Cardiac muscle cell (in vitro differentiated cells and primary cell): ENCODE measurements around the gene NEURL2. TPM values are rescaled to one million over a fixed set of nuclear protein-coding genes. Genes with fewer than 3 reads are reported as not detected.

Source experiments
- DNase-seq, 2 donors: peaks; one replicate each; pipeline versions ENCODE4 v3.0.0 to v3.0.0-alpha.2; 2010 to 2017; ENCODE audit warnings: low read depth in 1 of 2, low spot score in 1 of 2
- H3K27ac ChIP-seq: fragments of 200-600 bp; sonication (generic); 2 replicates; pipeline ENCODE4 v1.5.1; 2016
- H3K27me3 ChIP-seq: fragments of 200-600 bp; sonication (generic); 2 replicates; pipeline ENCODE4 v1.6.0; 2016; ENCODE audit warnings: control low read depth
- H3K36me3 ChIP-seq: fragments of 200-600 bp; sonication (generic); 2 replicates; pipeline ENCODE4 v1.5.1; 2016; ENCODE audit warnings: control low read depth
- H3K4me1 ChIP-seq: fragments of 200-600 bp; sonication (generic); 2 replicates; pipeline ENCODE4 v1.8.1; 2017; ENCODE audit warnings: low read depth, mild to moderate bottlenecking, mixed run types
- H3K4me3 ChIP-seq: fragments of 200-600 bp; sonication (generic); 2 replicates; pipeline ENCODE4 v1.5.1; 2016; ENCODE audit warnings: mild to moderate bottlenecking
- H3K9me3 ChIP-seq: fragments of 200-600 bp; sonication (generic); 2 replicates; pipeline ENCODE4 v1.5.1; 2017; ENCODE audit warnings: low read depth, mild to moderate bottlenecking, control low read depth
- polyA plus RNA-seq: library from polyadenylated mRNA; unstranded; fragments of >200 nt; fragmentation: Nextera tagmentation; extraction: Ambion mirVana; gene quantifications from 2 replicates; pipeline ENCODE4 v1.2.1, GENCODE V29; 2016
- total RNA-seq: library from RNA; depleted of rRNA; stranded (reverse); fragments of >200 nt; gene quantifications from 2 replicates; pipeline ENCODE4 v1.2.3, GENCODE V29; 2016
- TF ChIP-seq, protein P1 (sequence below): IDR thresholded peaks from 2 replicates; pipeline ENCODE4 v1.5.1; 2012; ENCODE audit warnings: low read depth, mild to moderate bottlenecking, low read length

Gene NEURL2
- total and polyA plus RNA-seq, 2 experiments from 2014 or later = 64.5 to 81.3 TPM

DNA sequence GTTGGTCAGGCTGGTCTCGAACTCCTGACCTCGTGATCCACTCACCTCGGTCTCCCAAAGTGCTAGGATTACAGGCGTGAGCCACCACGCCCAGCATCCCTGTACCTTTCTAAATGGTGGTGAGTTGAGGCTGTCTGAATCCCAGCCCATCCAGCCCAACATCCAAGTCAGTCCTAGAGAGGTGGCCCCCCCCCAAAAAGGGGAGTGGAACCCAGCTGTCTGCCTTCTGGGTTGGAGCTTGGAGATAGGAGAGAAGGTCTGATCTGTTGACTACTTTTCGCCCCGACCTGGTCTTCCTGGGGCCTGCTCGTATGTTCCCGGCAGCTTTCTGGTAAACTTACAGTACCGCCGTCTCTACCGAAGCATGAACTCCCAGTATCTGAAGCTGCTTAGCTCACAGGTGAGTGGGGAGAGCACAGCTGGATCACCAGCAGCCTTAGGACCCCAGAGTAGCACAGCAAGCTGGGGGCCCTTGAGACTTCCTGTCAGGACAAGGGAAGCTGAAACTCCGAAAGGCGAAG is 5.7 kb upstream of the NEURL2 start:
- Histone ChIP-seq H3K4me3 (no peak overlapping the region), H3K9me3 (no peaks in the 10 kb centered on the region), H3K27ac (no peak overlapping the region), H3K36me3 (peaks cover 61% of the 10 kb centered on the region), H3K4me1 (peaks cover 3% of the 10 kb centered on the region), H3K27me3 (no peaks in the 10 kb centered on the region)
- no peak for DNase-seq
- TF ChIP-seq, protein P1, sequence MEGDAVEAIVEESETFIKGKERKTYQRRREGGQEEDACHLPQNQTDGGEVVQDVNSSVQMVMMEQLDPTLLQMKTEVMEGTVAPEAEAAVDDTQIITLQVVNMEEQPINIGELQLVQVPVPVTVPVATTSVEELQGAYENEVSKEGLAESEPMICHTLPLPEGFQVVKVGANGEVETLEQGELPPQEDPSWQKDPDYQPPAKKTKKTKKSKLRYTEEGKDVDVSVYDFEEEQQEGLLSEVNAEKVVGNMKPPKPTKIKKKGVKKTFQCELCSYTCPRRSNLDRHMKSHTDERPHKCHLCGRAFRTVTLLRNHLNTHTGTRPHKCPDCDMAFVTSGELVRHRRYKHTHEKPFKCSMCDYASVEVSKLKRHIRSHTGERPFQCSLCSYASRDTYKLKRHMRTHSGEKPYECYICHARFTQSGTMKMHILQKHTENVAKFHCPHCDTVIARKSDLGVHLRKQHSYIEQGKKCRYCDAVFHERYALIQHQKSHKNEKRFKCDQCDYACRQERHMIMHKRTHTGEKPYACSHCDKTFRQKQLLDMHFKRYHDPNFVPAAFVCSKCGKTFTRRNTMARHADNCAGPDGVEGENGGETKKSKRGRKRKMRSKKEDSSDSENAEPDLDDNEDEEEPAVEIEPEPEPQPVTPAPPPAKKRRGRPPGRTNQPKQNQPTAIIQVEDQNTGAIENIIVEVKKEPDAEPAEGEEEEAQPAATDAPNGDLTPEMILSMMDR = no peak

DNA sequence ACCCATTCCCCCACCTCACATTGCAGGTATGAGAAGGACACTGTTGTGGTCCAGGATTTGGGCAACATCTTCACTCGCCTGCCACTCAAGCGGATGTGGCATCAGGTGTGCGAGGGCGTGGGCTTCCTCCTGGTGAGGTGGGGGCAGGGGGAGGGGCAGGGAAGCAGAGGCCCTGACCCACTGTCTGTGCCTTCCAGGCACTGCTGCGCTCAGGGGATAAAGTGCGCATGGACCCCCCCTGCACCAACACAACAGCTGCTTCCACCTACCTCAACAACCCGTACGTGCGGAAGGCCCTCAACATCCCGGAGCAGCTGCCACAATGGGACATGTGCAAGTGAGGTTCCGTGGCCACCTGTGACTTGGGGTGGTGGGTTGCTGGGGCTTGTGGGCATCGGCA is 3.8 kb upstream of the NEURL2 start:
- Histone ChIP-seq H3K9me3 (no peaks in the 10 kb centered on the region), H3K4me1 (peaks cover 3% of the 10 kb centered on the region), H3K4me3 (no peak overlapping the region), H3K27me3 (no peaks in the 10 kb centered on the region), H3K27ac (no peak overlapping the region), H3K36me3 (peaks cover 49% of the 10 kb centered on the region)
- TF ChIP-seq, protein P1 = no peak
- no peak for DNase-seq

DNA sequence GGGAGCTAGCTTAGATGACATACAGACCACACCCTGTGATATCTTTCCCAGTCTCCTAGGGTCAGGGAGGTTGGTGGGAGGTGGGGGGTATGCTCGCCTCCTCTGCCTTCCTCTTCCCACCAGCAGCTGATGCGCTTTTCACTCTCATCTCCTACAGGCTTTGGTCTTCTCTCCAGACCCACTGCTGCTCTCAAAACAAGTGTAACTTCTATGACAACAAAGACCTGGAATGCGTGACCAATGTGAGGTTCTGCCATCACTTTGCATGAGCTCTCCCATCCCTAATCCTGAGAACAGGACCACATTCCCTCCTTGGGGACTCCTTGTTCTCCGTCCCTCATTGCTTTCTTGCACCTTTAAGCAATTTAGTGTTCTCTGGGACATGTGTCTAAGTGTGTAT is 2.8 kb upstream of the NEURL2 start:
- no peak for DNase-seq
- Histone ChIP-seq H3K36me3 (peaks cover 43% of the 10 kb centered on the region), H3K27me3 (no peaks in the 10 kb centered on the region), H3K27ac (no peak overlapping the region), H3K4me1 (peaks cover 9% of the 10 kb centered on the region), H3K4me3 (no peak overlapping the region), H3K9me3 (no peaks in the 10 kb centered on the region)
- TF ChIP-seq, protein P1 = no peak

DNA sequence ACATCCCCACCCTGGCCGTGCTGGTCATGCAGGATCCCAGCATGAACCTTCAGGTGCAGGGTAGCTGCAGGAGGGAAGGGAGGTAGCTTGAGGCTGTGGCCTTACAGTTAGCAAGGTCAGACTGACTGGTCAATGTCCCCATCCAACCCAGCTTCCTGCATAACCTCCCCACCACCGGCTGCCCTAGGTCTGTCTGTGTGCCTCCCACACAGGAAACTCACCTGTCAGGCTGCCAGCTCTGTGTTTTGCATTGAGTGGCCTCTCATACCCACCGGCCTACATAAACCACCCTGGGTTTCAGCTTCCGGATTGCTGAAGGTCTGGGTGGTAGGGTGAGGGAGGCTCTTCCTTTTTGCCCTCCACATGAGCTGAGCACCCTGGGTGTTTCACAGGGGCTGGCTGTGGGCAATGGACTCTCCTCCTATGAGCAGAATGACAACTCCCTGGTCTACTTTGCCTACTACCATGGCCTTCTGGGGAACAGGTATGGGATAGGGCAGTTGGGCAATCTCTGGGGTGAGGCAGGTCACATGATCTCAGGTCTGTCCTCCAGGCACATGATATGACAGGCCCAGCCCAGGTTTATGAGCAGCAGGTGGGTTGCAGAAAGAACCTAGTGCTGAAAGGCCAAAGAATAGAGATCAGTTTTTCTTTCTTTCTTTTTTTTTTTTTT is 2.0 kb upstream of the NEURL2 start:
- H3K4me3 ChIP-seq = no peak overlapping the region
- peaks cover 42% of the 10 kb centered on the region for H3K36me3 ChIP-seq
- no peak overlapping the region for H3K27ac ChIP-seq
- DNase-seq = no peak
- peaks cover 9% of the 10 kb centered on the region for H3K4me1 ChIP-seq
- TF ChIP-seq, protein P1 = no peak
- H3K27me3 ChIP-seq = no peaks in the 10 kb centered on the region
- H3K9me3 ChIP-seq = no peaks in the 10 kb centered on the region

DNA sequence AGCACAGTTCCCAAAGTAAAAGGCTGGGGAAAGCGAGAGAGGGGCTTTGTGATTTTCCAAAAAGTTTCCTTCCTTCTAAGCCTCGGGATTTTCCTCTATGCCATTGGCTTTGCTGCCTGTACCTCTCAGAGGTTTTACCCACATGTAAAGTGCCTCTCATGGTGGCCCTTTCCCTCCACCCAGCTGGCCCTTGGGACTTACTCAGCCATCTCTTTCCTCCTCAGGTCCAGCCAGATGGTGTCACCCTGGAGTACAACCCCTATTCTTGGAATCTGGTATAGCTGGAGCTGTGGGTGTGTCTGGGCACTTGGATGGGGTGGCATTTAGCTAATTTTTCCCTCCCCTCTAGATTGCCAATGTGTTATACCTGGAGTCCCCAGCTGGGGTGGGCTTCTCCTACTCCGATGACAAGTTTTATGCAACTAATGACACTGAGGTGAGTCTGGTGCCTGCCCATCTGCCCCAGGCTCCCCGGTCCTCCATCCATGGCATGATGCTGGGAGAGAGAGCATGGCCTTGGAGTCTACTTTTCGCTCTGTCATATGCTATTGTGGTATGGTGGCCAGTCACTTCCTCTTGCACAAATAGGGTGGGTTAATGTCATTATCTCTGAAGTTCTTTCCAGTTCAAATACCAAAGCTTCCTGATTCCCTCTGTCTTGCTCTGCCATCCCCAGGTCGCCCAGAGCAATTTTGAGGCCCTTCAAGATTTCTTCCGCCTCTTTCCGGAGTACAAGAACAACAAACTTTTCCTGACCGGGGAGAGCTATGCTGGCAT is 1.2 kb upstream of the NEURL2 start:
- Histone ChIP-seq H3K4me1 (peaks cover 9% of the 10 kb centered on the region), H3K4me3 (peak overlapping the region; percentile 71), H3K27ac (no peak overlapping the region), H3K27me3 (no peaks in the 10 kb centered on the region), H3K36me3 (peaks cover 35% of the 10 kb centered on the region), H3K9me3 (no peaks in the 10 kb centered on the region)
- DNase-seq = peak in 1 of 2 donors; percentile 48
- TF ChIP-seq, protein P1 = peak; percentile 28
